Measurements from ENCODE around the gene RAD50.

The RAD50 gene

GRCh38 chr5:132549576-132549975, 7.2 kb upstream of the RAD50 start:
- Histone ChIP-seq H3K4me1 (ENCODE audit: control insufficient read depth, low read length) (no peaks in the 10 kb centered on the region), H3K9me3 (ENCODE audit: control insufficient read depth, insufficient read depth, low read length) (no peaks in the 10 kb centered on the region), H4K20me1 (ENCODE audit: control insufficient read depth, insufficient read depth, low read depth, low read length) (no peaks in the 10 kb centered on the region), H3K36me3 (ENCODE audit: control insufficient read depth, low read length) (no peaks in the 10 kb centered on the region), H3K9me2 (replicated peaks; ENCODE audit: control insufficient read depth, low read length) (no peaks in the 10 kb centered on the region), H3K79me2 (ENCODE audit: control insufficient read depth, low read length) (no peaks in the 10 kb centered on the region), H3F3A (ENCODE audit: control insufficient read depth, insufficient read depth) (no peaks in the 10 kb centered on the region), H3K4me3 (ENCODE audit: low read length) (no peak overlapping the region), H3K27me3 (ENCODE audit: control insufficient read depth, low read length) (peaks cover 42% of the 10 kb centered on the region), H3K4me2 (ENCODE audit: low read length) (no peak overlapping the region), H3K27ac (ENCODE audit: low read depth, low read length) (no peak overlapping the region)
- TF ChIP-seq EZH2phosphoT487 (IDR thresholded peaks at IDR 0.05; ENCODE audit: borderline replicate concordance, low read length), result no peak
- TF ChIP-seq, protein P1, sequence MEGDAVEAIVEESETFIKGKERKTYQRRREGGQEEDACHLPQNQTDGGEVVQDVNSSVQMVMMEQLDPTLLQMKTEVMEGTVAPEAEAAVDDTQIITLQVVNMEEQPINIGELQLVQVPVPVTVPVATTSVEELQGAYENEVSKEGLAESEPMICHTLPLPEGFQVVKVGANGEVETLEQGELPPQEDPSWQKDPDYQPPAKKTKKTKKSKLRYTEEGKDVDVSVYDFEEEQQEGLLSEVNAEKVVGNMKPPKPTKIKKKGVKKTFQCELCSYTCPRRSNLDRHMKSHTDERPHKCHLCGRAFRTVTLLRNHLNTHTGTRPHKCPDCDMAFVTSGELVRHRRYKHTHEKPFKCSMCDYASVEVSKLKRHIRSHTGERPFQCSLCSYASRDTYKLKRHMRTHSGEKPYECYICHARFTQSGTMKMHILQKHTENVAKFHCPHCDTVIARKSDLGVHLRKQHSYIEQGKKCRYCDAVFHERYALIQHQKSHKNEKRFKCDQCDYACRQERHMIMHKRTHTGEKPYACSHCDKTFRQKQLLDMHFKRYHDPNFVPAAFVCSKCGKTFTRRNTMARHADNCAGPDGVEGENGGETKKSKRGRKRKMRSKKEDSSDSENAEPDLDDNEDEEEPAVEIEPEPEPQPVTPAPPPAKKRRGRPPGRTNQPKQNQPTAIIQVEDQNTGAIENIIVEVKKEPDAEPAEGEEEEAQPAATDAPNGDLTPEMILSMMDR (IDR thresholded peaks at IDR 0.05; ENCODE audit: low read depth, low read length, poor library complexity, severe bottlenecking), result no peak

DNA sequence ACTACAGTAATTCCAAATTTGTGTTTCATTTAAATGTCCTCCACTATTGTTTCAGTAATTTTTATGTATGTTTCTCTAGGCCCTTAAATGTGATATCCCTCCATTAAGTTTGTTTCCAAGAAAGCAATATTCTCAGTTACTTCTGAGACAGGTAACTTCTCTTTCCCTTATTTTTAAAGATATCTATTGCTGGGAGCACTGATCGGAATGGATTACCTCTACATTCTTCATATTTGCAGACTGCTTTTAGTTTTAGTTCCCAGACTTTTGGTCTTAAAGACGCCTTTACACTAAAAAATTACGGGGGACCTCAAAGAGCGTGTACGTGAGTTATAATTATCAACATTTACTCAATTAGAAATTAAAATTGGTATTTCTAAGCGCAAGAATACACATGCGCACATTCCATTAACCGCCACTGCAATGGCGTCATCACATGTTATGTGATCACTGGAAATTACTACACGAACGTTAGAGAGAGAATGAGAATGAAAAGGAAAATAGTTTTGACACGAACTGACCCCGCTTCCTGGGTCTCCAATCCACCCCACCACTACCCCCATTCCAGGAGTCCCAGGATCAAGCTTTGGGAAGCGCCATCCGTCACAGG, 519 bp upstream of the RAD50 start:
- H3K27me3 ChIP-seq (ENCODE audit: control insufficient read depth, low read length), result peaks cover 6% of the 10 kb centered on the region
- no peaks in the 10 kb centered on the region for H3K9me3 ChIP-seq (ENCODE audit: control insufficient read depth, insufficient read depth, low read length)
- peaks cover 31% of the 10 kb centered on the region for H3K36me3 ChIP-seq (ENCODE audit: control insufficient read depth, low read length)
- peak overlapping the region; percentile 92 for H3K4me3 ChIP-seq (ENCODE audit: low read length)
- peak overlapping the region; percentile 65 for H3K27ac ChIP-seq (ENCODE audit: low read depth, low read length)
- H3K4me1 ChIP-seq (ENCODE audit: control insufficient read depth, low read length), result peaks cover 17% of the 10 kb centered on the region
- TF ChIP-seq EZH2phosphoT487 (IDR thresholded peaks at IDR 0.05; ENCODE audit: borderline replicate concordance, low read length), result no peak
- TF ChIP-seq, protein P1 (IDR thresholded peaks at IDR 0.05; ENCODE audit: low read depth, low read length, poor library complexity, severe bottlenecking), result no peak
- no peaks in the 10 kb centered on the region for H4K20me1 ChIP-seq (ENCODE audit: control insufficient read depth, insufficient read depth, low read depth, low read length)
- no peaks in the 10 kb centered on the region for H3K9me2 ChIP-seq (replicated peaks; ENCODE audit: control insufficient read depth, low read length)
- no peaks in the 10 kb centered on the region for H3F3A ChIP-seq (ENCODE audit: control insufficient read depth, insufficient read depth)
- H3K4me2 ChIP-seq (ENCODE audit: low read length), result peak overlapping the region; percentile 70
- peaks cover 51% of the 10 kb centered on the region for H3K79me2 ChIP-seq (ENCODE audit: control insufficient read depth, low read length)

DNA sequence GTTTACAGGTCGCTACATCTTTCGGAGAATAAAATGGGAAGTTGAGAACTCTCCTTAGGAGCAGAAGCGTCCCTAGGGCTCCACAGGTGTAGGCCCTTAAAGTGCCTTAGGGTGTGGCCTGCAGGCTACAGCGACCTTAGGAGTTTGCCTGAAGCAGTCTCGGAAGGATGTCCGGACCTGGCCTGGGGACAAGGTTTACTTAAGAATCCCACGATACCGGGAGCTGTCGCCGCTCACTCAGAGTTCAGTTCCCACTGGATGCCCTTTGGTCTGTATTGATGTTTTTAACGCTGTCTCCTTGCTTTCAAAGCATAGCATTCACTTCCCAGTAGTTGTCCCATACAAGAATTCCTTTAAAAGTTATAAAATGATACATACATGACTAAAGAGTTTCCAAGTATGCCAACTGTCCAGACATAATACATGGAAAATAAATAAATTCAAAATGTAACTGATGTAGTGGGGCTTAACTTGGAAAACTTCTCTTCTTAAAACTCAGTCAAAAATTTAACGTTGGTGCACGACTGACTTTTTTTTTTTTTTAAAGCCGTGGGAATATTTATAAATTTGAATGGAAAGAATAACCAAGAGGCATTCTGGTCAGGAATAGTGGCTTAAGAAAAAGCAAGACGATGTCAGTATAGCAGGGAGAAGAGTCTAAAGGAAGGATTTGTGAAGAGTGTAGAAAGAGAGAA, 848 bp downstream of the RAD50 start:
- Histone ChIP-seq H3K4me2 (ENCODE audit: low read length) (peak overlapping the region; percentile 70), H4K20me1 (ENCODE audit: control insufficient read depth, insufficient read depth, low read depth, low read length) (no peaks in the 10 kb centered on the region), H3K4me3 (ENCODE audit: low read length) (peak overlapping the region; percentile 92), H3K27ac (ENCODE audit: low read depth, low read length) (peak overlapping the region; percentile 65), H3F3A (ENCODE audit: control insufficient read depth, insufficient read depth) (no peaks in the 10 kb centered on the region), H3K27me3 (ENCODE audit: control insufficient read depth, low read length) (no peaks in the 10 kb centered on the region), H3K36me3 (ENCODE audit: control insufficient read depth, low read length) (peaks cover 45% of the 10 kb centered on the region), H3K79me2 (ENCODE audit: control insufficient read depth, low read length) (peaks cover 65% of the 10 kb centered on the region), H3K9me3 (ENCODE audit: control insufficient read depth, insufficient read depth, low read length) (no peaks in the 10 kb centered on the region), H3K4me1 (ENCODE audit: control insufficient read depth, low read length) (peaks cover 17% of the 10 kb centered on the region), H3K9me2 (replicated peaks; ENCODE audit: control insufficient read depth, low read length) (no peaks in the 10 kb centered on the region)
- no peak for TF ChIP-seq EZH2phosphoT487 (IDR thresholded peaks at IDR 0.05; ENCODE audit: borderline replicate concordance, low read length)
- TF ChIP-seq, protein P1 (IDR thresholded peaks at IDR 0.05; ENCODE audit: low read depth, low read length, poor library complexity, severe bottlenecking), result no peak

All from DOHH2 (cell line).